Caco-2 (cell line): ENCODE measurements around the gene CST9. TPM values are rescaled to one million over a fixed set of nuclear protein-coding genes. Genes with fewer than 3 reads are reported as not detected.

Source experiments
- BruUV-seq: library from RNA; stranded (reverse); fragments of 400-500 nt; replicated peaks from 2 replicates; lab custom pipeline; 2021; lab: Mats Ljungman, UMichigan
- CTCF ChIA-PET: fragments of 300-600 bp; sonication (Branson Sonifier 250); formaldehyde crosslinking; loops from one replicate; lab custom pipeline; 2022; ENCODE audit warnings: antibody characterized with exemption; lab: Charles Lee
- POLR2A ChIA-PET: fragments of 300-600 bp; sonication (Branson Sonifier 250); formaldehyde crosslinking; loops from one replicate; lab custom pipeline; 2022; ENCODE audit warnings: antibody characterized with exemption; lab: Charles Lee
- DNase-seq, 2 experiments: peaks; one replicate each; pipeline versions ENCODE4 v3.0.0 to v3.0.0-alpha.2; 2020 to 2022
- H3K27me3 ChIP-seq: replicated peaks from 2 replicates; pipeline ENCODE4 v1.6.0; 2011; ENCODE audit warnings: low read length; ENCODE audit not compliant: control insufficient read depth, insufficient read depth
- H3K36me3 ChIP-seq: 2 replicates; pipeline ENCODE4 v1.5.1; 2011; ENCODE audit warnings: low read length; ENCODE audit not compliant: control insufficient read depth, insufficient read depth
- H3K4me1 ChIP-seq: fragments of 250-450 bp; sonication (Bioruptor Pico); 2 replicates; pipeline ENCODE4 v1.5.1; 2020; ENCODE audit warnings: mild to moderate bottlenecking
- H3K4me3 ChIP-seq: 2 replicates; pipeline ENCODE4 v1.5.1; 2011; ENCODE audit warnings: low read depth, mild to moderate bottlenecking, control low read depth, low read length
- H3K9me3 ChIP-seq: fragments of 250-450 bp; sonication (Bioruptor Pico); 2 replicates; pipeline ENCODE4 v1.5.1; 2020; ENCODE audit warnings: mild to moderate bottlenecking, moderate library complexity
- H3K27ac Mint-ChIP-seq: one replicate; pipeline ENCODE4 v1.8.0; 2022; ENCODE audit warnings: mixed read lengths; ENCODE audit not compliant: unreplicated experiment
- H3K27me3 Mint-ChIP-seq: one replicate; pipeline ENCODE4 v1.8.0; 2022; ENCODE audit warnings: mixed read lengths; ENCODE audit not compliant: insufficient read depth, unreplicated experiment
- H3K36me3 Mint-ChIP-seq: one replicate; pipeline ENCODE4 v1.8.0; 2022; ENCODE audit warnings: mild to moderate bottlenecking, mixed read lengths; ENCODE audit not compliant: insufficient read depth, unreplicated experiment
- H3K4me1 Mint-ChIP-seq: one replicate; pipeline ENCODE4 v1.8.0; 2022; ENCODE audit warnings: low read depth, mixed read lengths; ENCODE audit not compliant: unreplicated experiment
- H3K4me3 Mint-ChIP-seq: one replicate; pipeline ENCODE4 v1.8.0; 2022; ENCODE audit warnings: mild to moderate bottlenecking, moderate library complexity, mixed read lengths; ENCODE audit not compliant: unreplicated experiment
- H3K9me3 Mint-ChIP-seq: one replicate; pipeline ENCODE4 v1.8.0; 2022; ENCODE audit warnings: mixed read lengths; ENCODE audit not compliant: unreplicated experiment
- CTCF ChIP-seq, 2 experiments: fragments of 200-600 bp in 1 of 2; IDR thresholded peaks; 1 replicate in 1 of 2; 2 replicates in 1 of 2; pipeline versions ENCODE4 v1.5.1 to v1.8.0; 2011 to 2022; ENCODE audit warnings: antibody characterized with exemption in 1 of 2, control low read depth in 1 of 2, inconsistent platforms in 1 of 2, low read depth in 1 of 2, low read length in 1 of 2, mild to moderate bottlenecking in 1 of 2, moderate library complexity in 1 of 2; ENCODE audit not compliant: insufficient read depth in 1 of 2, severe bottlenecking in 1 of 2, unreplicated experiment in 1 of 2
- intact Hi-C: fragments of 100-400 bp; cut with micrococcal nuclease; formaldehyde crosslinking; loops from one replicate; pipeline ENCODE4 v1.10.0; 2022; ENCODE audit not compliant: unreplicated experiment
- total RNA-seq: library from RNA; stranded (reverse); gene quantifications from 2 replicates; pipeline ENCODE4 v1.2.3, GENCODE V29; 2022

The CST9 gene
- total RNA-seq, 1 experiment from 2014 or later, result not detected

- Mint-ChIP-seq H3K36me3 (no peaks in the 10 kb centered on the region), H3K27ac (no peak within 1 kb of the TSS), H3K9me3 (no peaks in the 10 kb centered on the region), H3K27me3 (peaks cover 9% of the 10 kb centered on the region), H3K4me1 (no peaks in the 10 kb centered on the region), H3K4me3 (no peak within 1 kb of the TSS)
- Histone ChIP-seq H3K27me3 (0 out of 2 replicates have a peak, but pooled peaks cover 2% of the 10 kb centered on the region), H3K9me3 (no peaks in the 10 kb centered on the region; the same call in 1 of the 2 replicates), H3K36me3 (no peaks in the 10 kb centered on the region), H3K4me1 (no peaks in the 10 kb centered on the region), H3K4me3 (no peak within 1 kb of the TSS)
- CTCF ChIA-PET, result no interaction called here
- no TSS peak for BruUV-seq
- no peak for TF ChIP-seq CTCF (IDR thresholded peaks at IDR 0.05; ENCODE audit: insufficient read depth in 1 of 2, low read depth in 1 of 2, low read length in 1 of 2, severe bottlenecking in 1 of 2, unreplicated experiment in 1 of 2)
- no peak for DNase-seq
- intact Hi-C loops, result no loop called here
- POLR2A ChIA-PET, result no interaction called here
These were observed 37.3 kb downstream of the CST9 start, which contains the start of gene CST9L for GRCh38 chr20:23568320-23568970. Gene CST9L, minus strand, starts transcription at chr20:23568484. Its CDS starts 34 bp downstream, at chr20:23568450.

DNA sequence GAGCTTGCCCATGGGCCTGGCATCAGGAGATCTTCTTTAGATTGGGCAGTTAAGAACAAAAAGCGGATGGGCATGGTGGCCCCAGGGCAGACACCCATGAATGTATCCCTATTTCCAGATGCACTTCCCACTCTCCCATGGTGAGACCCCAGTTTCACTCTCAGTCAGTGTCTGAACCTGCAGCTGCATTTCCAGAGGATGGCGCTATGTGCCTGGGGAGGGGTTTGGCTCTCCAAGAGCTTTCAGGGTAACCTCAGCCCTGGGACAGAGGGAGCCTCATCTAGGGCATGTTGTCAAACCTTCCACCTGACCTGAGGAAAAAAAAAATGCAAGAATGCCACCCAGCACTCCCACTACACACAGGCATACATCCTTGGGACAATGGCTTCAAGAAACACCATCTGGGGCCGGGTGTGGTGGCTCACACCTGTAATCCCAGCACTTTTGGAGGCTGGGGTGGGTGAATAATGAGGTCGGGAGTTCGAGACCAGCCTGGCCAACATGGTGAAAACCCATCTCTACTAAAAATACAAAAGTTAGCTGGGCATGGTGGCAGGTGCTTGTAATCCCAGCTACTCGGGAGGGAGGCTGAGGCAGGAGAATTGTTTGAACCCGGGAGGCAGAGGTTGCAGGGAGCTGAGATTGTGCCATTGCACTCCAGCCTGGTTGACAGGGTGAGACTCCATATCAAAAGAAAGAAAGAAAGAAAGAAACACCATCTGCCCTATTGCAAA lies 39.4 kb downstream of the CST9 start:
- Histone ChIP-seq H3K9me3 (peaks cover 1% of the 10 kb centered on the region), H3K27me3 (0 out of 2 replicates have a peak, but pooled peaks cover 2% of the 10 kb centered on the region), H3K4me3 (no peak overlapping the region), H3K36me3 (no peaks in the 10 kb centered on the region), H3K4me1 (no peaks in the 10 kb centered on the region)
- TF ChIP-seq CTCF (IDR thresholded peaks at IDR 0.05; ENCODE audit: insufficient read depth in 1 of 2, low read depth in 1 of 2, low read length in 1 of 2, severe bottlenecking in 1 of 2, unreplicated experiment in 1 of 2), result no peak
- peaks cover 6% of the 10 kb centered on the region for H3K27me3 Mint-ChIP-seq
- H3K27ac Mint-ChIP-seq, result no peak overlapping the region
- H3K4me3 Mint-ChIP-seq, result no peak overlapping the region
- no TSS peak for BruUV-seq
- intact Hi-C loops, result no loop called here
- H3K36me3 Mint-ChIP-seq, result no peaks in the 10 kb centered on the region
- H3K4me1 Mint-ChIP-seq, result no peaks in the 10 kb centered on the region
- no peak for DNase-seq
- POLR2A ChIA-PET, result no interaction called here
- peaks cover 12% of the 10 kb centered on the region for H3K9me3 Mint-ChIP-seq
- CTCF ChIA-PET, result no interaction called here

GRCh38 chr20:23565503-23566045 lies 40.1 kb downstream of the CST9 start:
- H3K4me3 Mint-ChIP-seq, result no peak overlapping the region
- intact Hi-C loops, result no loop called here
- no TSS peak for BruUV-seq
- 0 out of 2 replicates have a peak, but pooled peaks cover 2% of the 10 kb centered on the region for H3K27me3 ChIP-seq
- no peaks in the 10 kb centered on the region for H3K4me1 ChIP-seq
- peaks cover 20% of the 10 kb centered on the region for H3K9me3 Mint-ChIP-seq
- TF ChIP-seq CTCF (IDR thresholded peaks at IDR 0.05; ENCODE audit: insufficient read depth in 1 of 2, low read depth in 1 of 2, low read length in 1 of 2, severe bottlenecking in 1 of 2, unreplicated experiment in 1 of 2), result no peak
- ChIA-PET POLR2A (no interaction called here), CTCF (no interaction called here)
- H3K9me3 ChIP-seq, result peaks cover 3% of the 10 kb centered on the region; the same call in 1 of the 2 replicates
- no peaks in the 10 kb centered on the region for H3K36me3 ChIP-seq
- no peak overlapping the region for H3K27ac Mint-ChIP-seq
- DNase-seq, result no peak
- H3K27me3 Mint-ChIP-seq, result peaks cover 6% of the 10 kb centered on the region
- H3K4me3 ChIP-seq, result no peak overlapping the region
- H3K36me3 Mint-ChIP-seq, result no peaks in the 10 kb centered on the region
- H3K4me1 Mint-ChIP-seq, result no peaks in the 10 kb centered on the region
